GM18861 (cell line): Measurements from ENCODE around the gene RAB37.
A peak's percentile ranks its signal among the peaks of the same experiment; 100 is the strongest.

ENCODE experiments used
- ATAC-seq: cut with Tn5 transposase; IDR thresholded peaks from one replicate; pipeline ENCODE4 v1.9.1; 2021; ENCODE audit not compliant: unreplicated experiment

The RAB37 gene

DNA sequence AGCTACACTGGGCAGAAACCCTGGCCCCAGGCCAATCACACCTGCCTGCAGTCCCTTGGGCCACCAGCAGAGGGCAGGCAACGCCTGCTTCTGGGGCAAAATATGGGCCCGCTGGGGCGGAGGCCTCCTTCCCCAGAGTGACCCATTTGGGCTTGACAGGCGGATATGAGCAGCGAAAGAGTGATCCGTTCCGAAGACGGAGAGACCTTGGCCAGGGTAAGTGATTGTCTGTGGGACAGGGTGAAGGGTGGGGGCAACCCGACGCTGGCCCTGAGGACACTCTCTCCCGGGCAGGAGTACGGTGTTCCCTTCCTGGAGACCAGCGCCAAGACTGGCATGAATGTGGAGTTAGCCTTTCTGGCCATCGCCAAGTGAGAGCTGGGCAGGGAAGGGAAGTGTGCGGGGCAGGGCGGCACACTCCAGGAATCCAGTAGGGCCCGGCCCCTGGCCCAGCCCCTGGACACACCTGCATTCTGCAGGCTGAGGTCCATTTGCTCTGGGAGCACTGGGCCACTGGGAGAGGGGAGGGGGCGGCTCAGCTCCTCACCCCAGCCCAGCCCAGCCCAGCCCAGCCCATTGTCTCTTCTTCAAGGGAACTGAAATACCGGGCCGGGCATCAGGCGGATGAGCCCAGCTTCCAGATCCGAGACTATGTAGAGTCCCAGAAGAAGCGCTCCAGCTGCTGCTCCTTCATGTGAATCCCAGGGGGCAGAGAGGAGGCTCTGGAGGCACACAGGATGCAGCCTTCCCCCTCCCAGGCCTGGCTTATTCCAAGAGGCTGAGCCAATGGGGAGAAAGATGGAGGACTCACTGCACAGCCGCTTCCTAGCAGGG lies 7.9 kb downstream of the RAB37 start:
- no peak for ATAC-seq

DNA sequence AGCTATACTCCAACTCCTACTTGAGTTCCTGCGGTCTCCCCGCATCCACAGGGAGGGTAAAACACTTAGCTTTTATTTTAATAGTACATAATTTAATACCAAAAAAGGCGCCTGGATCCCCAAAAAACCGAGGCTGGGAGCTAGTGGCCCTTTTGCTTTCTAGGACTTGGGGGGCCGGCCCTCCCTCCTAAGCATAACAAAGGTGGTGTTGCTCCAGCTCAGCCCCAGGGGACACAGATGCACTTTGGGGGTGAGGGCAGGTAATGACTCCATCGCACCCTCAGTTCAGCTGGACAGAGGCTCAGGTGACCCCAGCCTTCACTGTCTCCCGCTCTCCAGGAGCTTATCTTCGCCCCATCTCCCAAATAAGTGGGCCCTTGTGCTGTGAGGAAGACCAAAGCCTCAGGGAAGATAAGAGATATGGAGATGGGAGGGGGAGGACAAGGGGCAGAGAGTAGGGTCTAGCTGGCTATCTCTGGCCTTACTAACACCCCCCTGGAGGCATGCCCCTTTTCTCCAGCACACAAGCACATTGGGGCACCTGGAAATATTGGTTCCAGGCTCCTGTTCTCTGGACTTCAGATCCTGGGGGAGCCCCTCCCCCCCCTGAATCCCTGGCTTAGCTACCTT lies 8.6 kb downstream of the RAB37 start:
- ATAC-seq, result no peak

DNA sequence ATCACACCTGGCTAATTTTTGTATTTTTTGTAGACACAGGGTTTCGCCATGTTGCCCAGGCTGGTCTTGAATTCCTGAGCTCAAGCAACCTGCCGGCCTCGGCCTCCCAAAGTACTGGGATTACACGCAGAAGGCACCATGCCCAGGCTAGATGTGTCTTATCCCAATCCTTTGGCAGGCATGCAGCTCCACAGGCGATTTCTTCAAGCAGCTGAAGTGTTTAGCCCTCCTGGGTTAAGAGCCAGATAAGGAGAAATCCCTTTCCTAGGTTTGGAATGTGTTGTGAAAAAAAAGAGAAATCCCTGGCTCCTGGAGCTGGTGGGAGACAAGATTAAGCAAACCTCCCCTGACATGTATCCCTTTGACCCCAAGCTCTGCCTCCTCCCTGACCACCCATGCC lies 9.3 kb downstream of the RAB37 start:
- ATAC-seq, result no peak

DNA sequence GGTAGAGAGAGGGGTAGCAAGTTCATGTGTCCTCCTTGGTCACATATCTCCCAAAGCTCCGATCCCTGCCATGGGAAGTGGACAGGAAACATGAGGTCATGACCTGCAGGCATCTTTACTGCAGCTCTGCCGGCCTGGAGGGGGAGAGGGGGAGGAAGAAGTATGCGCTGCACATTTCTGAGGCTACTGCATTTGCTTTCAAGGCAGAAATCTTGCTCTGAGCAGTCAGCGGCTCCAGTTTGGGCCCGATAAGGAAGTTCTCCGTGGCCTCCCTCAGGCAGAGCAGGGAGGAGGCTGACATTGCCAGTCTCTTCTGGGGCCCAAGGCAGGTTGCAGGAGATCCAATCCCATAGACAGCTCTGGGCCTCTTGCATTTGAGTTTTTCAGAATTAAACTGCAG lies 9.9 kb downstream of the RAB37 start:
- ATAC-seq, result no peak

DNA sequence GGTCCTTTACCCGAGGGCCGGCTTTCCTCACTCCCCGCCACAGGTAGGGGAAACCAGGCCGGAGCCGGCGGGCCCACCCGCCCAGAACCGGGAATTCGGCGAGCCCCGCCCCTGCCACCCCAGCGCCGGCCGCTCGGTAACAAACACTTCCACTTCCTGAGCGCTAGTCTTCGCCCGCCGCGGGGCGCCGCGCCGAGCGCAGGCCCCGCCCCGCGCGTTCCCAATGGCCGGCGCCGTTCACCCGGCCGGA lies 11.1 kb downstream of the RAB37 start:
- ATAC-seq, result no peak

DNA sequence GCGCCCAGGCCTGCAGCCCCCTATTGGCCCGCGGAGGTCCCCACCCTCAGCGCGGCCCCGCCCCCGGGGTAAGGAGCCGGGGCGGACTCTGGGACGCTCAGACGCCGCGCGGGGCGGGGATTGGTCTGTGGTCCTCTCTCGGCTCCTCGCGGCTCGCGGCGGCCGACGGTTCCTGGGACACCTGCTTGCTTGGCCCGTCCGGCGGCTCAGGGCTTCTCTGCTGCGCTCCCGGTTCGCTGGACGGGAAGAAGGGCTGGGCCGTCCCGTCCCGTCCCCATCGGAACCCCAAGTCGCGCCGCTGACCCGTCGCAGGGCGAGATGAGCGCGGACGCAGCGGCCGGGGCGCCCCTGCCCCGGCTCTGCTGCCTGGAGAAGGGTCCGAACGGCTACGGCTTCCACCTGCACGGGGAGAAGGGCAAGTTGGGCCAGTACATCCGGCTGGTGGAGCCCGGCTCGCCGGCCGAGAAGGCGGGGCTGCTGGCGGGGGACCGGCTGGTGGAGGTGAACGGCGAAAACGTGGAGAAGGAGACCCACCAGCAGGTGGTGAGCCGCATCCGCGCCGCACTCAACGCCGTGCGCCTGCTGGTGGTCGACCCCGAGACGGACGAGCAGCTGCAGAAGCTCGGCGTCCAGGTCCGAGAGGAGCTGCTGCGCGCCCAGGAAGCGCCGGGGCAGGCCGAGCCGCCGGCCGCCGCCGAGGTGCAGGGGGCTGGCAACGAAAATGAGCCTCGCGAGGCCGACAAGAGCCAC lies 11.6 kb downstream of the RAB37 start, which contains the start of gene NHERF1:
Gene NHERF1 (plus strand): TSS at position 100 of the 750 bp plus-strand sequence. CDS start 219 bp downstream, at position 319.
- ATAC-seq, result peak; percentile 78

DNA sequence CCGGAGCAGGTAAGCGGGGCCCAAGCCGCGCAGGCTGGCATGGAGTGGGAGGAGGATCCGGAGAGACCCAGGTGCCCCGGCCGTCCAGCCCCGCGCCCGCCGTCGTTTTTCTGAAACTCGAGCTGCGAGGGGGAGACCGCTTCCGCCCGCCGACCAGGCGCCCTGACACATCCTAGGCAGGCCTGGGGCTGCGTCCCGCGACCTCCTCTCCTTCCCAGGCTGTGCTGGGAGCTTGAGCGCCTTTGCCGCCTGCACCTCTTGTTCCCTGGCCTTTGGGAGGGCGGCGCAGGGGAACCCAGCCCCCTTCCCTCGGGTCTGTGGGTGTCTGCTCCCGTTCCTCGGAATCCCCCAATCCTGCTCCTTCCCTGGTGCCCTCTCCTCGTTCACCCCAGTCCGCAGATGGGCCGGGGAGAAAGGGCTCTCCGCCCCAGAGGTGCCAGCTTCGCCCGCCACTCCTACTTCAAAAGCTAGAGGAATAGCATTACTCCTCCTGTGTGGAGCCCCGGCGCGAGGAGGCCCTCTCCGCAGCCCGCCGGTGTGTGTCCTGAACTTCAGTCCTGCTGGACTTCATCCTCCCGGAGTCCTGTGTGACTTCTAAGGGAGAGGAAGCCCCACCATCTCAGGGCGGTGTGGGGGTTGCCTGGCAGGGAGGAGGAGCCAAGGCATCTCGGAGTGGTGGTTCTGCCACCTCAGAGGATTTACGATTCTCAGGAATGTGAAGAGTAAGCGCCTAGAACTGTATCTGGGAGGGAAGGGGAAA lies 12.4 kb downstream of the RAB37 start:
- no peak for ATAC-seq

DNA sequence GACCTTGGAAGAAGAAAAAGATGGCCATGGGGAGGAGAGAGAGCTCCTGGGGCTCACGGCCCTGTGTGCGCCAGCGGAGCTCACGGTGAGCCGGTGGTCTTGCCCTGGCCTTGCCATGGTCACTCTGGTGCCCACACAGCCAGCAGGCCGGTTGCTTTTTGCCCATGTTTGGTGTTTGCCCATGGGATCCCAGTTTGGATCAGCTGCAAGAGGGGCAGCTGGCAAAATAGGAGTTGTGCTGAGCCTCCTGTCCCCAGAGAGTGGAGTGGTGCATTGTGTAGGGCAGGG lies 12.9 kb downstream of the RAB37 start:
- no peak for ATAC-seq

DNA sequence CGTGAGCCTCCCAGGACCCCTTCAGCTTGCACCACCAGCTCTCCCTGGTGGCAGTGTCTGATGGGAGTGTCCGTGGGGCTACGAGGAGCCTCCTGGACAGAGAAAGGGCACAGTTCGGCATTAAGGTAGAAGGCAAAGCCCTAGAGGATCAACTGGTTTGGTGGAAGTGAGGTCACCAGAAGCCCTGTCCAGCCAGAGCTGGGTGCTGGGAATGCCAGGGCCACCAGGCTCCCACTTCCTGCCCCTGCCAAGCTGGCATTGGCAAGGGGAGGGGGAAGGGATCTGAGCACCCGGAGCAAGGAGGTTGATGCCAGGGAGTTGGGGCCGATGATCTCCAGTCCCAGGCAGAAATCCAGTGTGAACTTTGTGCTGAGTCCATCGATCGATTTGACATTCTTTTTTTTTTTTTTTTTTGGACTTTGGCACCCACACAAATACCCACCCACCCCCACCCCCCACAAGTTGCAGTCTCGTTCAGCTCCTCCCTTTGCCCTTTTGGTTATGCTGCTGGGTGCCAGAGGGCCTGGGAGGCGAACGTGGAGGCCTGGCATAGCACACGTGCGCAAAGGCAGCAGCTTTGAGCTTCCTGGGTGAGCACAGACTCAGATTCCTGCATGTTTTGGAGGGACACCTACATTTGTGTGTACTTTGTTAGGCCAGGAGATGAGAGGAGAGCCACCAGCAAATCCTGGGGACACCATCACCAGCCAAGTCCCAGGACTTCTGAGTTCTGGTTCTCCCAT lies 13.4 kb downstream of the RAB37 start:
- no peak for ATAC-seq

DNA sequence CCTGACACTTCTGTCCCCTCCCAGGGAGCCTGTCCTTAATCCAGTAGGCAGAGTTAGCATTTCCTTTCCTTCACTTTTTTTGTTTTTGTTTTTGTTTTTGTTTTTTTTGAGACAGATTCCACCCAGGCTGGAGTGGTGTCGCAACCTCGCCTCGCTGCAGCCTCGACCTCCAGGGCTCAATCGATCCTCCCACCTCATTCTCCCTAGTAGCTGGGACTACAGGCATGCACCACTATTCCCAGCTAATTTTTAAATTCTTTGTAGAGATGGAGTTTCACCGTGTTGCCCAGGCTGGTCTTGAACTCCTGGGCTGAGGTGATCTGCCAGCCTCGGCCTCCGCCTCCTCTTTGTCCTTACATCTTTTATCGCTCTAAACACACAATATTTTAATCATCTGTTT lies 15.4 kb downstream of the RAB37 start:
- ATAC-seq, result no peak

DNA sequence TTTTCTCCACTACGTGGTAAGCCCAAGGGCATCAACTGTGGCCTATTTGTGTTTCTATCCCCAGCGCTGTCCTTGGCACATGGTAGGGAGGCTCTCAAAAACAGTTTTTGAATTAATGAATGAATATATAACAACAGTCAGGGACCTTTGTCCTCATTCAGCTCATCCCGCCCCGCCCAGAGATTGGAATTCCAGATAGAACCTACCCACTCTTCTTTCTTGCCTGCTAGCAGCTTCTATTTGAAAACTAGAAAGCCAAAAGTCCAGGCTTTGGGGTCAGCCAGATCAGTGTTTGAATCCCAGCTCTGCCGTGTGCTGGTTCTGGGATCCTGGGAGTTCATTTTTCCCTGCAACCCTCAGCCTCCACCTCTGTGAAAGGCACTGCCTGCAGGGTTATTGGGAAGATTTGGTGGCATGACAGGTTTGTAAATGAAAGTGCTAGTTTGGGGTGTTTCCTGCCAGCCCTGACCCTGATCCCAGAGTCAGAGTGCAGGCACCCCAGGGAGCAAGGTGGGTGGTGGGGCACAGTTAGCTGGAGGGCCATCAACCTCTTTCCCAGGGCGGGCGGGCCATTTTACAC lies 15.9 kb downstream of the RAB37 start:
- no peak for ATAC-seq

DNA sequence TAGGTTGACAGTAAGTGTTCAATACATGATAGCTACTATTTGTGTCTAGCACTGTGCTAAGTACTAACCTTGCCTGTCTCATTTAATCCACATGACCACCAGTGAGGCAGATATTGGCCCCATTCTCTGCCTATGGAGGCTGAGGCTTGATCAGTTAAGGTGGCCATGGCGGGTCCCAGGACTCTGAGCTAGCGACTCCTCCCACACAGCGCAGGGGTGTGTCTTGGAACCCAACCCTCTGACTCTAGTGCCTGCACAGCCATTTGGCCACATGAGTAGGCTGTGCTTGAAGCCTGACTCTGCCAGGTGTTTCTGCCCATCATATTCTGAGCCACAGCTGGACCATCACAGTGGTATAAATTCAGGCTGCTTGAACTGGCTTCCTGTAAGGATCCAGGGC lies 17.8 kb downstream of the RAB37 start:
- no peak for ATAC-seq

DNA sequence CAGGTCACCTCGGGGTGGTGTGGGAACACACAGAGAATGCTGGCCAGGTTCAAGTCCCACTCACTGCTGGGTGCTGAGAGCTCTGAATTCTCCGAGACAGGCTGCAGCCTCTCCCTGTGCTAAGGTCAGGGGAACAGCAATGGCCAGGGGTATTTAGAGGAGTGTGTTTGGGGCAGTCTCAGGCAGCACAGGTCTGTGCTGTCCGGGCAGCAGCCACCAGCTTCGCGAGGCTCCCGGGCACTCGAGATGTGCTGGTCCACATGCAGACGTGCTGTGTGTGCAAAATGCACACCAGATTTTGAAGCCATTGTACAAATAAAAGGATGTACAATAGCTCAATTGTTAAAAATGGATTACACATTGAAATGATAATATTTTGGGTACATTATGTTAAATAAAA lies 18.5 kb downstream of the RAB37 start:
- ATAC-seq, result no peak

DNA sequence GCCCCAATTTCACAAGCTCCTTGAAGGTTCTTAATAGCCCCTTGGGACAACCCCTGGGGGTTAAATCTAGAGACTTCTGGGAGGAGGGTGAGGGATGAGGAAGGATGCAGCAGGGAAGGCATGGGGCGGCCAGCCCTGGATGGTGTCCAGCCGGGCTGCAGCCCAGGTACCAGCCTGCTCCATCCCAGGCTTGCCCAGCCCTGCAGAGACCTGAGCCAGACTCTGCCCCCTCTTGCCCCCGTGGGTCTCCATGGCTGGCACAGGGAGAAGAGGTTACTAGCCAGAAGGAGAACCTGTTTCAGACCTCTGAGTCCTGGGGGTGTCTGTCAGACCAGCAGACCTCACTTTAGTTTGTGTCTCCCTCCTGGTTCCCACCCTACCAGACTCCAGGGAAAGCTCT lies 19.8 kb downstream of the RAB37 start:
- ATAC-seq, result no peak

DNA sequence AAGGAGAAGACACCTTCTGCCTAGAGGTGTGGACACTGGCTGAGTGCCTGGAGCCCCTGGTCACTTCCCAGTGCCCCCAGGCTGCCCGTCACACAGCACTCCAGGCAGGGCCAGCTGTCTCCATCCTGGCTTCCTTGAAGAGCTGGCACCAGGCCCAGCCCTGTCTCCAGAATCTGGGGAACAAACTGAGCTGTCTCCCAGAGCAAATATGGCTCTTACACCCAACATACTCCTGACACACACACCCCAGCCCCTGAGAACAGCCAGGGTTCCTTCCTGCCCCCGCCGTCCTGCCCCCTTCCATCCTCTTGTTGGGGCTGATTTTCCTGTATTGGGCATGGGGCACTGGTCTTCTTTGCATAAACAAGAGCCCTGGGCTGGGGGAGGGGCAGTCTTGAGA lies 20.4 kb downstream of the RAB37 start:
- no peak for ATAC-seq

DNA sequence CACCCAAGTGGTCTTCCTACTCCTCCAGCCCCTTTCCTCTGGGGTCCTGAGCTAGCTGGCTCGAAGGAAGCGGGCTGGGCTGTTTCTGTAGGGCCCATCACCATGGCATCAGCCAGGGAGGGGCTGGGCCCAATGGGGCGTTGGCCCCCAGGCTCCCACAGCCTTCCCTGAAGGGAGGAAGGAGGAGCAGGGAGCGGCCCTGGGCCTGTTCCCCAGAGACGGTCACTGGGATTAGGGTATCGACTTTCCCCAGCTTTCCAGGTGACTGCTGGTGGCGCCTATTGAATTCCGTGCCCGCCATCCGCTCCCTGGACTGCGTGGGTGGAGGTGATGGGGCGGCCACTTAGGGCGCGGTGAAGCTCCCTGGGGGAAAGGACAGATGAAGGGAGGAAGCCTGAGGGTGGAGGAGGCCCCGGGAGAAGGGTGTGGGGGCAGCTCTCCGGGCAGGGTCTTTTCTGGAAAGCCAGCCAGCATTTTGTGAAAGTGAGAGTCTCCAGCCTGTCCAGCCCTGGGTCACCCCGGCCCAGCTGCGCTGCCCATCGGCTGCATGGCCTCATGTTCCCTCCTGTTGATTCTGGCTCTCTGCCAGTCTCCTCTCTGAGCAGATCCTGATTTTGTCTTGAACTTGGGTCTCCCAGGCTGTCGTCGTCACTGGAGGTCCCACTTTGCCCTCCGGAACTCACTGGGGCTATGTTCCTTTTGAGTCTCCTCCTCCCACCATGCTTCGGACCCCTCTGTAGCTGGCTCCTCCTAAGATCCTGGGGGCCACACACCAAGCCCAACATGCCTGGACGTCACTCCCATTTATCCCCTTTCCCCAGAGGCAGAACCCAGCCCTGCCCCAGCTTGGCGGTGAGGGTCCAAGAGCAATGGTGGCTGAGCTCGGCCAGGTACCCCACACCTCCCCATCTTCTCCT lies 21.1 kb downstream of the RAB37 start:
- ATAC-seq, result no peak

DNA sequence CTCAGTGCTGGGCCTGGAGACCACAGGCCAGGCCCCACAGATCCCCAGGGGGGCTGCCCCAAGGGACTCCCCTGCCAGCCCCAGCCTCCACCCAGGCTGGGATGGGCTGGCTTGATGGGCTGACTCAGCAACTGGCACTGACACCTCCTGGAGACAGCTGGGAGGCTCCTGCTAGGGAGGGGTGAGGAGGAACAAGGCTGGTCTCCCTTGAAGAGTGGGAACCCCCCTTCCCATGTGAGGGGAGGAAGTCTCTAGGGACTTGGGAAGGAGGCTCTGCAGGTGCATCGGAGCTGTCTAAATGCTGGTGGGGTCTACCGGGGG lies 21.8 kb downstream of the RAB37 start:
- ATAC-seq, result no peak

DNA sequence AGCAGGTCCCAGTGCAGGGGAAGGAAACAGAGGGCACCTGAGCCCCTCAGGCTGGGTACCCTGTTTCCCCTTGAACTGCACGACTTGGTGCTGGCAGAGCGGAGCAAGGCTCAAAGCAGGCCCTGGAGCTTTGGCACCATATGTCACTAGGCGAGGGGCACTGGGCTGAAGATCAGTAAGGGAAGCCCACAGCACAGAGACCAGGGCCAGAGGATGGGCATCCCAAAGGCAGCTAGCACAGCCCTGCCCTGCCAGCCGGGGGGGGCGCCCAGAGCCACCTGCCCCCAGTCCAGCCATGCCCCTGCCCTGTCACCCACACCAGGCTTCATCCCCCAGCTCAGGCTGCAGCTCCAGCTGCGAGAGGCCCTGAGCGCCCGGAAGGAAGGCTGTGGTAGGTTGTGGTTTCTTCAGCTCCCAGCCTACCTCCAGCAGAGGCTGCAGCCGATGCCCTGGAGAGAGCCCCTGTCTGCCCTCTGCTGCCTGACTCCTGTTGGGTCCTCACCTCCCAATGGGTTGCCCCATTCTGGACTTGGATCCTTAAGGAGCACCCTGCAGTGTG lies 22.3 kb downstream of the RAB37 start:
- ATAC-seq, result peak; percentile 74

DNA sequence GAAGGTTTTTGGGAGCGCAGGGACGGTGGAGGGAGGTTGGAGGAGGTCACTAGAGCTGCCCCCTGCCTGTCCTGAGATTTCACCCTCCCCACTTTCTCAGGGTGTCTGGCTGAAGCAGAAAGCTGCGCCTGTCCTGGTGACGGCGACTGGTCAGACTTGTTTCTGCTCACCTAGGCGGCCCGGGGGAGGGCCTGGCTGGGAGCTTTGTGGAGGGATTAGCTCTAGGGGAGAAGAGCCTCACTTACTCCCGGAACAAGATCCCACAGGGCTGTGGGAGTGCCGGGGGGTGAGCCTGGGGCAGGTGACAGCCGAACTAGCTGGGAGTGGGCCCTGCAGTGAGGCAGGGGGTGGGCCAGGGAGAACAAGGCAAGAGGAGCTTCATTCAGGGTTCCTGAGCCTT lies 22.9 kb downstream of the RAB37 start:
- no peak for ATAC-seq
